VCaP (cell line): Measurements from ENCODE around the gene TGM2.
A peak's percentile ranks its signal among the peaks of the same experiment; 100 is the strongest.
"Not testable (repeated sequence)": the region's sequence is repeated elsewhere in the genome, so short reads cannot be mapped to it uniquely, and the experiment has no call there.

ENCODE experiments used
- H3K27ac ChIP-seq: fragments of 450-650 bp; 2 replicates; pipeline ENCODE4 v1.5.1; 2017
- TF ChIP-seq, protein P1 (sequence below): fragments of 450-650 bp; conservative IDR thresholded peaks from 2 replicates; pipeline ENCODE4 v1.5.1; 2017; ENCODE audit warnings: mild to moderate bottlenecking, moderate library complexity

The TGM2 gene

DNA sequence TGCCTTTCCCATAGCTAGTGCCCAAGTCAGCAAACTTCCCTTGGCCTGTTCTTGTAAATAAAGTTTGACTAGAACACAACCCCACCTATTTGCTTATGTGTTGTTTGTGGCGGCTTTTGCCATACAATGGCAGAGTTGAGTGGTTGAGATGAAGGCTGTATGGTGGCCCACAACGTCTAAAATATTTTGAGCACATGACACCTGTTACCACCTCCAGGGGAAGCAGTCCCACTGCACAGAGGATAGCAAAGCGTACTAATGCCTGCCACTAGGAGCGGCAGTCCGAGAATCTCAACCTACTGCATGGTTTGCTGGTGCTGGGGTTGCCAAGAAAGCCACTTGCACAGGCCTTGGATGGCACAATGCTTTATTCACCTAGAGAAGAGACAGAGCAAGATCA, 58.6 kb downstream of the TGM2 start:
- H3K27ac ChIP-seq, result peak overlapping the region; percentile 98; the same call in 1 of the 2 replicates
- TF ChIP-seq, protein P1, sequence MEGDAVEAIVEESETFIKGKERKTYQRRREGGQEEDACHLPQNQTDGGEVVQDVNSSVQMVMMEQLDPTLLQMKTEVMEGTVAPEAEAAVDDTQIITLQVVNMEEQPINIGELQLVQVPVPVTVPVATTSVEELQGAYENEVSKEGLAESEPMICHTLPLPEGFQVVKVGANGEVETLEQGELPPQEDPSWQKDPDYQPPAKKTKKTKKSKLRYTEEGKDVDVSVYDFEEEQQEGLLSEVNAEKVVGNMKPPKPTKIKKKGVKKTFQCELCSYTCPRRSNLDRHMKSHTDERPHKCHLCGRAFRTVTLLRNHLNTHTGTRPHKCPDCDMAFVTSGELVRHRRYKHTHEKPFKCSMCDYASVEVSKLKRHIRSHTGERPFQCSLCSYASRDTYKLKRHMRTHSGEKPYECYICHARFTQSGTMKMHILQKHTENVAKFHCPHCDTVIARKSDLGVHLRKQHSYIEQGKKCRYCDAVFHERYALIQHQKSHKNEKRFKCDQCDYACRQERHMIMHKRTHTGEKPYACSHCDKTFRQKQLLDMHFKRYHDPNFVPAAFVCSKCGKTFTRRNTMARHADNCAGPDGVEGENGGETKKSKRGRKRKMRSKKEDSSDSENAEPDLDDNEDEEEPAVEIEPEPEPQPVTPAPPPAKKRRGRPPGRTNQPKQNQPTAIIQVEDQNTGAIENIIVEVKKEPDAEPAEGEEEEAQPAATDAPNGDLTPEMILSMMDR, result no peak

DNA sequence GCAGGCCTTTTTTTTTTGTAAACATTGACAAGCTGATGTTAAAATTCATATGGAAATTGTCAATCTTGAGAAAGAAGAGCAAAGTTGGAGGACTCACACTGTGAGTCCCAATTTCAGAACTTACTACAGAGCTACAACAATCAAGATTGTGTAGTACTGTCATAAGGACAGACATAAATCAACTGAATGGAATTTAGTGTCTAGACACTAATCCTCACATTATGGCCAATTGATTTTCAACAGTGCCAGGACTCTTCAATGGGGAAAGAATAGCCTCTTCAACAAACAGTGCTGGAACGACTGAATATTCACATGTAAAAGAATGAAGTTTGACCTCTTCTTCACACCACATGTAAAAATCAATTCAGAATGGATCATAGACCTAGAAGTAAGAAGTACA, 60.8 kb downstream of the TGM2 start:
- TF ChIP-seq, protein P1, result no peak
- no peak overlapping the region for H3K27ac ChIP-seq

DNA sequence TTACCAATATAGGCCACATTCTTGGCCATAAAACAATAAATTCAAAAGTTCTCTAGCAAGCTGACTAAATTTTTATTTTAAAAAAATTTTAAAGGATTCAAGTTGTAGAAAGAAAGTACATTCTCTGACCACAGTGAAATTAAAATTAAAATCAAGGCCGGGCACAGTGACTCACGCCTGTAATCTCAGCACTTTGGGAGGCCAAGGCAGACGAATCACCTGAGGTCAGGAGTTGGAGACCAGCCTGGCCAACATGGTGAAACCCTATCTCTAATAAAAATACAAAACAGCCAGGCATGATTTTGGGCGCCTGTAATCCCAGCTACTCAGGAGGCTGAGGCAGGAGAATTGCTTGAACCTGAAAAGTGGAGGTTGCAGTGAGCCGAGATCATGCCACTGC, 62.9 kb downstream of the TGM2 start:
- H3K27ac ChIP-seq, result not testable (repeated sequence)

DNA sequence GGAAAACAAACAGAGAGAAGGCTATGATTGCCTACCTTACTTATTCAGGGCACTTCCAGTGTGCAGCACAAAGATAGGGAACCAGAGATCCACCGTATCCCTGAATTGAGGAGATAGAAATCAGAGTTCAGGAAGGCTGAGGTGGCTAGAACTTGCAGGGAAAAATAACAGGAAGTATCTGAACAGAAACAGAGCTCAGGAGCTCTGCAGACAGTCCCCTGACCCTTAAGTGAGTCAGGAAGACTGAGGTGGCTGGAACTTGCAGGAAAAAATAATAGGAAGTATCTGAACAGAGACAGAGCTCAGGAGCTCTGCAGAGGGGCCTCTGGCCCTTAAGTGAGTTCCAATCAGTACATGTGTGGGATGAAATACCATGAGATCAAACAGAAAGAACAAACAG, 66.1 kb downstream of the TGM2 start:
- H3K27ac ChIP-seq, result no peak overlapping the region
- TF ChIP-seq, protein P1, result no peak

DNA sequence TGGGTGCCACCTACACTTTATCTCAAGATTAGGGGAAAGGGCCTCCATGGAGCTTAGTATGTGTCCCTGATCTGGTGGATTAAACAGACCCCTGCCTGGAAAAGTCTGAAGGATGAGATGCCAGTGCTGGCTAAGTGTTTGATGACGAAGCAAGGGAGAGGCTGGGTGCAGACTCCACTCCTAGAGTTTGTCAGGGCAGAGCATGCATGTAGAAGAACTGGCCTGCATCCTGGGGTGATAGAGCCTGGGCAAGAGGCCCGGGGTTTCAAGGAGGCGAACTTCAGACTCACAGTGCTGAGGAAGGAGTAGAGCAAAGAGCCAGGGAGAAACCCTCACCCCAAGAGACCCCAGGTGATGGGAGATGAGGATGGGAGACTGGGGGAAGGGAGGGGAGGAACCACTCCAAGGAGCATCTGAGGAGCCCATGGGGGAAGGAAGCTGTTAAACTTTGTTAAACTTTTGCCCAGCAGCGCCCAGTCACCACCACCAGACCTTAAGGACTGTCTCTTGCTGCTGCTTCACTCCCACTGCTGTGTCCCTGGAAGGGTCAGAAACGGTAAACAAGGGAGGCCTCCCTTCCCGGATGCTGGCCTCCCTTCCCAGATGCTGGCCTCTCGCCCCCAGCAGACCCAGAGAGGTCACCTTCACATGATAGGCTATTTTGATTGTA, 69.9 kb downstream of the TGM2 start:
- no peak overlapping the region for H3K27ac ChIP-seq
- TF ChIP-seq, protein P1, result no peak

DNA sequence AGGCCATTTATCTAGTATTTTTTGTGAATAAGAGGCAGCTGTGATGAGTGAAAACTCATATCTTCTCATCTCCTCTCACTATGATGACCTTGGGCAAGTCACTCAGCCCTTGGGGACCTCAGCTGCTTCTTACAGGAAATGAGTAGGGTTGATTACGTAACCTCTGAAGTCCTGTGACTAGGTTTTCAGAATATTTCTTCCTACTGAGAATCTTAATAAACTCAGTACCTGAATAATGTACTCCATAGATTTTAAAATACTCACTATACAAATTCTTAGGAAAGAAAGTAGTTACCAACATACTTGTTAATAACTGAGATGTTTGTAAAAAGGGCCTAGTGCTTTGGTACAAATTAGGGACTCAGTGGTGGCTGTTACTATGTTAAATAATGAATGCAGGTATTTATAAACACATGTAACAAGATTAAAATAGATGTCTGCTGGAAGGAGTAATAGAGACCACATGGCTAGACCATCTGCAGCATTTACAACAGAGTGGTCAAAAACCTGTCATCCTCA, 70.6 kb downstream of the TGM2 start:
- TF ChIP-seq, protein P1, result no peak
- H3K27ac ChIP-seq, result no peak overlapping the region

DNA sequence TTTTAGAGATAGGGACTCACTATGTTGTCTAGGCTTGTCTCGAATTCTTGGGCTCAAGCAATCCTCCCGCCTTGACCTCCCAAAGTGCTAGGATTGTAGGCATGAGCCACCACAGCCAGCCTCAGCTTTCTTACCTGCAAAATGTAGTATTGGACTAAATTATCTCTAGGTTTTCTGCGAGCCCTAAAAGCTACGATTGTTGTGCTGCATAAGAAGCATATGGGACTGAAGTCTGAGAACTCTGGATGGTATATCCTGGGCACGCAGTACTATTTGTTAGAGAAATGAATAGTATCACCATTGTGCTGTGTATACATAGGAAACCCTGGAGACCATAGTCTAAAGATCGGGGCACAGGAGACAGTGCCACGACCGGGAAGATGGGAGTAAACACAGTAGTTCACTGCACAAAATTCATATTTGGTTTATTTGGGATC, 71.4 kb downstream of the TGM2 start:
- H3K27ac ChIP-seq, result no peak overlapping the region
- TF ChIP-seq, protein P1, result no peak

DNA sequence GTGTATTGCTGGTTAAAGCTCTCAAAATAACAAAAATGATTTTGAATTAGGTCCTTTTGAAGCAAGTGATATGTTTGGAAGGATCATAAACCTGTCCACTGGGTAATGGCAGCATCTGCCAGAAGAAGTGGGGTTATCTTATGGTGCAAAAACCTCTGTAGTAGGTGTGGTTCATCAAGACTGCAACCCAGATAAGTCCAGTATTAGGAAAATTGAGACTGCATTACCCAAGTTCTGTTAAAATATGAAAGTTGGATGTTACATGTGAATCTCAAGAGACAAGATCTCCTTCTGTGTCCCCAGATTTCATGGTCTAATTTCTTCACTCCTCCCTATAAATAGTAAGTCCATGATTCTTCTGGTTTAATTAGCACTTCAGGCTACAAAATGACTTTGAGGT, 72.2 kb downstream of the TGM2 start:
- H3K27ac ChIP-seq, result no peak overlapping the region
- TF ChIP-seq, protein P1, result no peak
